ENCODE results near the gene LRRC72.
"Not testable (repeated sequence)": the region's sequence is repeated elsewhere in the genome, so short reads cannot be mapped to it uniquely, and the experiment has no call there.

Gene LRRC72

GRCh38 chr7:16526742-16527540 is at the start of gene LRRC72:
Gene LRRC72 (plus strand): TSS chr7:16526825. CDS start chr7:16526953, 128 bp downstream.
- DNase-seq = no peak

GRCh38 chr7:16479161-16479560 is 47.5 kb upstream of the LRRC72 start:
- DNase-seq = no peak

- no peak for DNase-seq
Observed at GRCh38 chr7:16479591-16479990, 47.0 kb upstream of the LRRC72 start.

GRCh38 chr7:16484453-16485158 is 42.0 kb upstream of the LRRC72 start:
- no peak for DNase-seq

- DNase-seq = no peak
Observed at GRCh38 chr7:16491148-16491547, 35.5 kb upstream of the LRRC72 start.

GRCh38 chr7:16492513-16493062 is 34.0 kb upstream of the LRRC72 start:
- DNase-seq = no peak

- no peak for DNase-seq
Observed at GRCh38 chr7:16493266-16493665, 33.4 kb upstream of the LRRC72 start.

GRCh38 chr7:16494551-16494950 is 32.1 kb upstream of the LRRC72 start:
- no peak for DNase-seq

- DNase-seq = no peak
Observed at GRCh38 chr7:16494955-16495719, 31.5 kb upstream of the LRRC72 start.

GRCh38 chr7:16498122-16498521 is 28.5 kb upstream of the LRRC72 start:
- DNase-seq = no peak

GRCh38 chr7:16502303-16502702 is 24.3 kb upstream of the LRRC72 start:
- no peak for DNase-seq

- no peak for DNase-seq
Observed at GRCh38 chr7:16504019-16504418, 22.6 kb upstream of the LRRC72 start.

GRCh38 chr7:16506422-16506821 is 20.2 kb upstream of the LRRC72 start:
- not testable (repeated sequence) for DNase-seq

GRCh38 chr7:16509829-16510228 is 16.8 kb upstream of the LRRC72 start:
- no peak for DNase-seq

GRCh38 chr7:16511314-16511713 is 15.3 kb upstream of the LRRC72 start:
- DNase-seq = no peak

- no peak for DNase-seq
Observed at GRCh38 chr7:16512097-16512496, 14.5 kb upstream of the LRRC72 start.

- no peak for DNase-seq
Observed at GRCh38 chr7:16514271-16514670, 12.4 kb upstream of the LRRC72 start.

- DNase-seq = no peak
Observed at GRCh38 chr7:16514729-16515128, 11.9 kb upstream of the LRRC72 start.

- DNase-seq = no peak
Observed at GRCh38 chr7:16515785-16516685, 10.6 kb upstream of the LRRC72 start.

GRCh38 chr7:16519985-16520384 is 6.6 kb upstream of the LRRC72 start:
- DNase-seq = not testable (repeated sequence)

GRCh38 chr7:16524332-16524731 is 2.3 kb upstream of the LRRC72 start:
- DNase-seq = no peak

GRCh38 chr7:16528520-16528919 is 1.9 kb downstream of the LRRC72 start:
- no peak for DNase-seq
